ENCODE measurements around the gene POSTN. TPM values are rescaled to one million over a fixed set of nuclear protein-coding genes. Genes with fewer than 3 reads are reported as not detected.

POSTN gene
- total and polyA plus RNA-seq, 2 of the 8 experiments (the other 6 are each of a cell fraction or from before 2014, with no cell fraction given): 0.30 to 0.74 TPM

DNA sequence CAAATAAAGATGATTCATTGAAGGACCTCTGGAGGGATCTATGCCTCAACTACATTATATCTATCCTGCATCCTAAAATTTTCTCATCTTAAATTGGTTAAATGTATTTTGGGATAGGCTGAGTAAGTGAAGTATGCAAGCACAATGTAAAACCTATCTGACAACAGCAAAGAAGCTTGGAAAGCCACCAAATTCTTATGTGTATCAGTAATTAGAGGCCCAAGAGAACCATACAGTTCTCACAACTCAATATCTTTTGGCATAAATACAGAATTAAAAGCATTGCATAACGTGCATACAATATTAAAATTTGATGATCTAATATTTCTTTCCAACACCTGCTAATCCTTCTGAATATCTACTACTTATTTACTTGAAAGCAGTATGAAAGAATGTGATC is 13.0 kb downstream of the POSTN start:
- H2AK5ac ChIP-seq (ENCODE audit: low read depth, low read length): no peak overlapping the region
- H3K23me2 ChIP-seq (ENCODE audit: low read depth, low read length): no peaks in the 10 kb centered on the region
- no peak for TF ChIP-seq CEBPB (IDR thresholded peaks at IDR 0.05; ENCODE audit: low read depth, low read length)
- TF ChIP-seq MAFK (IDR thresholded peaks at IDR 0.05; ENCODE audit: low read depth, low read length): no peak
- TF ChIP-seq EP300 (IDR thresholded peaks at IDR 0.05; ENCODE audit: borderline replicate concordance in 1 of 2, low read depth in 2 of 2, low read length in 2 of 2): no peak
- TF ChIP-seq RXRA (IDR thresholded peaks at IDR 0.05; ENCODE audit: insufficient read depth, low read depth, low read length): no peak
- TF ChIP-seq TCF12 (IDR thresholded peaks at IDR 0.05; ENCODE audit: low read depth, low read length): no peak
- TF ChIP-seq RAD21 (IDR thresholded peaks at IDR 0.05 in 1 of 2, conservative IDR thresholded peaks at IDR 0.05 in 1 of 2; ENCODE audit: low read depth in 2 of 2, low read length in 2 of 2): no peak
- no peak for TF ChIP-seq KDM5A (IDR thresholded peaks at IDR 0.05; ENCODE audit: low read length)
- TF ChIP-seq POLR2A (IDR thresholded peaks at IDR 0.05; ENCODE audit: control extremely low read depth in 1 of 2, low read depth in 2 of 2, low read length in 2 of 2): no peak
- H3K14ac ChIP-seq (ENCODE audit: insufficient read length): no peak overlapping the region
- FAIRE-seq (no peak), DNase-seq (ENCODE audit: low read depth in 1 of 2, low spot score in 2 of 2) (no peak)
- no peak overlapping the region for H2BK5ac ChIP-seq (ENCODE audit: low read depth, low read length)
- H3K79me1 ChIP-seq (ENCODE audit: low read depth, low read length): no peaks in the 10 kb centered on the region
- H3K18ac ChIP-seq (ENCODE audit: extremely low read depth, low read length): no peak overlapping the region
- H3K27me3 ChIP-seq (replicated peaks in 1 of 4; ENCODE audit: control insufficient read depth in 3 of 4, extremely low read depth in 1 of 4, insufficient read depth in 3 of 4, low read length in 3 of 4): no peaks in the 10 kb centered on the region
- H3K4me3 ChIP-seq (ENCODE audit: extremely low read depth in 1 of 4, insufficient read depth in 2 of 4, low read depth in 3 of 4, low read length in 4 of 4): no peak overlapping the region
- H2BK120ac ChIP-seq (replicated peaks; ENCODE audit: low read depth, low read length): no peak overlapping the region
- no peaks in the 10 kb centered on the region for H3K4me1 ChIP-seq (replicated peaks in 1 of 4; ENCODE audit: control insufficient read depth in 3 of 4, insufficient read depth in 4 of 4, low read length in 3 of 4)
- no peak overlapping the region for H3K56ac ChIP-seq (replicated peaks; ENCODE audit: insufficient read length, low read depth, low read length)
- no peak overlapping the region for H2BK15ac ChIP-seq (ENCODE audit: low read length)
- no peaks in the 10 kb centered on the region for H3K36me3 ChIP-seq (ENCODE audit: control insufficient read depth in 2 of 4, insufficient read depth in 4 of 4, low read length in 3 of 4)
- WGBS, 2 experiments (ENCODE audit: extremely low coverage in 1 of 2, insufficient coverage in 1 of 2, insufficient read length in 1 of 2, insufficient replicate concordance in 2 of 2, low coverage in 1 of 2, low lambda C conversion rate in 2 of 2, missing lambda C conversion rate in 1 of 2): 88% methylated on average over 1 of the region's 1 CpG; no CpG with 5 or more reads in 1 of the 2 experiments
- no peak overlapping the region for H3K9ac ChIP-seq (replicated peaks in 1 of 4; ENCODE audit: extremely low read depth in 1 of 4, low read depth in 3 of 4, low read length in 3 of 4)
- H3K79me2 ChIP-seq (ENCODE audit: control insufficient read depth in 1 of 2, insufficient read depth in 2 of 2, low read length in 2 of 2): no peaks in the 10 kb centered on the region
- no peaks in the 10 kb centered on the region for H3K9me3 ChIP-seq (ENCODE audit: insufficient read depth in 2 of 2, low read depth in 1 of 2, low read length in 1 of 2)
- H4K91ac ChIP-seq (replicated peaks; ENCODE audit: insufficient read length, low read length): no peak overlapping the region
- H4K8ac ChIP-seq (ENCODE audit: extremely low read depth, insufficient read depth, low read length): no peak overlapping the region
- no peak overlapping the region for H2BK20ac ChIP-seq (ENCODE audit: low read length)
- H3K4me2 ChIP-seq (ENCODE audit: insufficient read depth in 1 of 2, low read depth in 2 of 2, low read length in 2 of 2): no peak overlapping the region
- H3K23ac ChIP-seq (ENCODE audit: insufficient read length): no peak overlapping the region
- H4K20me1 ChIP-seq (replicated peaks in 1 of 2; ENCODE audit: control insufficient read depth in 1 of 2, insufficient read depth in 2 of 2, low read length in 2 of 2): no peaks in the 10 kb centered on the region
- no peak overlapping the region for H2AFZ ChIP-seq (ENCODE audit: low read length)
- H3K4ac ChIP-seq (replicated peaks; ENCODE audit: insufficient read length, low read depth, low read length): no peak overlapping the region
- H2BK12ac ChIP-seq (ENCODE audit: low read depth, low read length): no peak overlapping the region
- no peak overlapping the region for H4K5ac ChIP-seq (ENCODE audit: insufficient read length, low read depth, low read length)
- CTCF ChIA-PET (ENCODE audit: partially characterized antibody): no interaction called here
- POLR2A ChIA-PET (ENCODE audit: partially characterized antibody): no interaction called here
- no peak overlapping the region for H3K27ac ChIP-seq (ENCODE audit: low read depth, low read length)

Measured in H1 (cell line).